Activated CD4-positive, alpha-beta T cell treated with anti-CD3 and anti-CD28 coated beads for 1 hour (primary cell): Measurements from ENCODE around the gene TRIM74.
"Not testable (repeated sequence)": the region's sequence is repeated elsewhere in the genome, so short reads cannot be mapped to it uniquely, and the experiment has no call there.

Experiments used
- DNase-seq: peaks from one replicate; pipeline ENCODE4 v3.0.0-alpha.2; 2020

The TRIM74 gene

DNA sequence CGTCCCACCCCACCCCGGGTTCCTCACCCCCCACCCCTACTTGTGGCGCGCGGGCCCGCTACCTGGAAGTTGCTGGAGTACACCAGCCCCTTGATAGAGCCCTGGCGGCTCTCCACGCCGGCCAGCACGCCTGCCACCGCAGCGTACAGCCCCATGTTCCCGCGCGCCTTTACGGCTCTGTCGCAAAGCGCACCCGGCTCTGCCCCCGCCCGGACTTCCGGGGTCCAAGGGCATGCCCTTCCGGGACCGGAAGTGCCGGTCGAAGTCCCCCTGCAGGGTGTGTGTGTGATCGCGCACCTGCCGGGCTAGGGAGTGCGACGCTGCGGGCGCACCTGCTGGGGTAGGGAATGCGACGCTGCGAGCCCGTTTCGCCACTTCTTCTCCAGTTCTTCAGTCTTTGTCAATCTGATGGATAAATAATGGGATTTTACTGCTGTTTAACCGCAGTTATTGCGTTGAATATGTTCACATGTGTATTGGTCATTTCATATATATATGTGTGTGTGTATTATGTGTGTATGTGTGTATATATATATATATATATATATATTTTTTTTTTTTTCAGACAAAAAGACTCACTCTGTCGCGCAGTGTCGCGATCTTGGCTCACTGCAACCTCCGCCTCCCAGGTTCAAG lies 14.6 kb downstream of the TRIM74 start:
- DNase-seq: not testable (repeated sequence)

DNA sequence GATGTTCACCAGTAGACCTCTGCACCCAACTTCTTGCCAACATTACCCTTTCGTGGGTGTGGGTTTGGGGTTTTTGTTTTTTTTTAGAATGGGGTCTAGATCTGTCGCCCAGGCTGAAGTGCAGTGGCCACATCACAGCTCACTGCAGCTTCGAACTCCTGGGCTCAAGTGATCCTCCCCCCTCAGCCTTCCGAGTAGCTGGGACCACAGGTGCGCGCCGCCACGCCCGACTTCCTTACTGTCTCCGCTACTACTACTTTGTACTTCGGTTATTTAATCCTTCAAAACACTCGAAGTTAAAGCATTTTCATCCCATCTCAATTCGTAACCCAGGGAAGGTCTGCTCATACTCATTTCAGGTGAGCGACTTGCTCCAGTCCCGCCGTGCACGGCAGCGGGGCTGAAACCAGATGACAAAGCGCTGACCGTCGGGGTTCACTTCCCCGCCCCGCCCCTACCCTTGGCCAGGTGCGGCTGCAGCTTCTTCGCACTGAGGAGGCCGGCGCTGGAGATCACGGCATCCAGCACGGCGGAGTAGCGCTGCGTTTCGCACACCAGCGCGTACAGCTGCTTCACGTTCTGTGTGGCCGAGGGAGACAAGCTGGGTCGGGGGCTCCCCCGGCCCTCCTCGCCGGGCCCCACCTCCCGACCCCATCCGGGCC lies 15.2 kb downstream of the TRIM74 start:
- DNase-seq: not testable (repeated sequence)

DNA sequence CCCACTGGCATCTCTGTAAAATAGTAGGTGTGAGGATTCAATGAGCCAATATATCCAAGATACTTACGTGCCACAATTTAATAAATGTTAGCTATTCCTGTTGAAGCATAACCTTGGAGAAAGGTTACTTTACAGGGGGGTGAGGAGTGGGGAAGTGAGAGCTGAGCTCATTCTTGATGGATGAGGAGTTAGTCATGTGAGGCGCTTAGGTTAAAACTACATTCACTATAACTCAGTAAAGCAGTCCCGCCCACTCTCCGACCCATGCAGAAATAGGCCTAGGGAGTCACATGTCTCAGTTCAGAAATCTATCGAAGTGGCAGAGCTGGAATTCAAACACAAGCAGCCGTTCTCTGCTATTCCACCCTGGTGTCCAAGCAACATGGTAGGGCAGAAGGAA lies 18.8 kb downstream of the TRIM74 start:
- not testable (repeated sequence) for DNase-seq

DNA sequence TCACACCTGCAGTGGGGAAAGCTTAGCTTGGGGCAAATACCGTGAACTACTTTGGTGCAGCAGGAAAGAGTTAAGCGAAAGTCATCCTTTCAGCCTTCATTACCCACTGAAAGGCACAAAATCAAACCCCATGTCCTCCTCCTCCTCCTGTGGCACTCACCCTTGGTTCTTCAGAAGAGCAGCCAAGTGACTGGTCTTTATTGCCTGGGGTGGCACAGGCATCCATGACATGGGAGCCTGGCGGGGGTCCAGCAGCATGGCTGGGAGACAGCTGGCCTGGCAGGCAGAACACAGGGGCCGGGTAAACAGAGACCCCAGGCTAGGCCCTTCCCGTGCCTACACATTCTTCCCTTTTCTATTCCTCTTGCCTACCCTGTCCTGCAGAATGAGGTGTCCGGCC lies 19.6 kb downstream of the TRIM74 start:
- not testable (repeated sequence) for DNase-seq

DNA sequence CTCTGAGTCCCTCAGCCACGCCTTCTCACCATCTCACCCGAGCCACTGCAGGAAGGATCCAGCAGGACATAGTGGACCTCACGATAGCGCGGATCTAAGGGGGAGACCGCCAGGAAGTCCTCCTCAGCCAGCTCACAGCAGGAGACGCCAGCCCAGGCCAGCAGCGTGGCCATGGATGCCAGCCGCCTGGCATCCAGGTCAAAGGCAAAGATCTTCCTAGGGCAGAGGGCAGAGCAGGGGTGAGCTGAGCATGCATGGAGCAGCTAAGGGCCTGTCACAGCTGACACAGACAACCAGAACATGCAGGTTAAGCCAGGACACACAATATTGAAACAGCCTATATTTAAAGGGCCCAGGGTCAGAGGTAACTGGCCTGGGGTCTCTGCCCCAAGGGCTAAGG lies 20.0 kb downstream of the TRIM74 start:
- not testable (repeated sequence) for DNase-seq

DNA sequence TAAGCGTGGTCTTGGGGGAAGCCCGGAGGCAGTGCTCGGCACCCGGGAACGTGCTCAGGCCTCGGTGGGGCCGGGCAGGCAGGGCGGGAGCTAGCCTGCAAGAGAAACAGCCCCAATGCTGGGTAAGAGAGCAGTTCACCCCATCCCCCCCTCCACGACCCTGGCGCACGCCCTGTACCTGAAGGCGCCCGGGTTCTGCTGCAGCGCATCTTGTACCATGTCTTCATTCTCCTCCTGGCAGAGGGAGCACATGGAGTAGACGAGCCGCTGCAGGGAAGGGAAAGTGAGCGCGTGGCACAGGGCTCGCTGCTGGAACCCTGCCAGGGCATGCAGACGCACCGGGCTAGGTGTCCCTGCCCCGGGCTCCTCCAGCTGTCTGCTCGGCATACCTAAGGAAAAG lies 20.6 kb downstream of the TRIM74 start:
- DNase-seq: not testable (repeated sequence)

DNA sequence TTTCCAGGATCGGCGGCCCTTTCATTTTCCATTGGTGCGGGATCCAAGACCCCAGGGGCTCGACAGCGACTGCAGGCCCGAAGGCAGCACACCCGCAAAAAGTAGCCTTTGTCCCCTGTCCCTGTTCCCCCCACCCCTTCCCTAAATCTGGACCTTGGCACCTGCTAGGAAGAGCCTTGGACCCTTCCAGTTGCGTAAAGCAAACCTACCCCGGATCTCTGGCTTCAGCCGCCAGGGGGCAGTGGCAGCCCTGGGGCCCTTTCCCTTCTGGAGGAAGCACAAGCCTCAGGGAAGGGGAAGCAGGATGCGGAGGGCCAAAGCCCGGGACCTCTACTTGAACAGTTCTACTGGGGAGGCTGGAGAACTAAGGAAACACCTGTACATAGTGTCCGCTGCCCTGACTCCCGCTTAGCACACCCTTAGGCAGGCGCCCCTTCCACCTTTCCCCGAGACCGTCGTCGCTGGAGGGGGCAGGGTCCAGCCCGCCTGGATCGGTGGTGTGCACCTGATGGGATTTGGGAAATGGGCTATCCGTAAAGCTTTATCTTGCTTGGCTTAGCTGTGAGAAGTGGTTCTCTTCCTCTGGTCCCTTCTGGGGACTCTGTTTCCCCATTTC lies 23.0 kb downstream of the TRIM74 start:
- not testable (repeated sequence) for DNase-seq

DNA sequence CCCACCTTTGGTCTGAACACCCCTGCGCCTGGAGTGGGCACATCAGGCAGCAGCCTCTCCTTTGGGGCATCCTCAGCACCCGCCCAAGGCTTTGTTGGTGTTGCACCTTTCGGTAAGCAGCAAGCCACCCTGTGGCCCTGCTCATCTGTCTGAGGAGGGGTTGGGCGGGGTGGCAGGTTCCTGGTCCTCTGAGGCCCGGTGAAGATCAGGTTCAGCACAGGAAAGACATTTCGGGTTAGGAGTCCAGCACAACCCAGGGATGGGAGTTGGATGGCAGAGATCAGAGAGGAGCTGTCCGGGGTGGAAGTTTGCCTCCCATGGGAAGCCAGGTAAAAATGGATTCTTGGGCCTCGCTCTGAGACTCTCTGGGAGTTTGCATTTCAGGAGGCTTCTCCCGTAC lies 23.7 kb downstream of the TRIM74 start:
- not testable (repeated sequence) for DNase-seq

DNA sequence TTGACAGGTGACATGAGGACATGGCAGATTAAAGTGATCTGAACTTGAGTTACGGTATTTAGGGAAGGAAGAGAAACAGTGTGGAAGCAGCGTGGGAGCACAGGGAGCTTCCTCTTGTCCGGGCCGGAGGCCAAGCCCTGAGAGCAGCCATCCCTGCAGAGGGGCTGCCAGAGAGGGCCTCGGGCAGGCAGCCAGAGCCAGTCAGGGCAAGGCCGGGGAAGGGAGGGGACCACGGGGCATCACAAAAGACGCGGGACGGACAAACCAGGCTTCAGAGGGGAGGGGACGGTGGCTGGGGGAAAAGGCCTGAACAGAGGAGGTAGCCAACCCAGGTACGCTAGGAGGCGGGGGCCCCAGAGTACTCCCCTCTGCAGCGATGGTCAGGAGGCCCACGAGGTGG lies 24.3 kb downstream of the TRIM74 start:
- DNase-seq: not testable (repeated sequence)

DNA sequence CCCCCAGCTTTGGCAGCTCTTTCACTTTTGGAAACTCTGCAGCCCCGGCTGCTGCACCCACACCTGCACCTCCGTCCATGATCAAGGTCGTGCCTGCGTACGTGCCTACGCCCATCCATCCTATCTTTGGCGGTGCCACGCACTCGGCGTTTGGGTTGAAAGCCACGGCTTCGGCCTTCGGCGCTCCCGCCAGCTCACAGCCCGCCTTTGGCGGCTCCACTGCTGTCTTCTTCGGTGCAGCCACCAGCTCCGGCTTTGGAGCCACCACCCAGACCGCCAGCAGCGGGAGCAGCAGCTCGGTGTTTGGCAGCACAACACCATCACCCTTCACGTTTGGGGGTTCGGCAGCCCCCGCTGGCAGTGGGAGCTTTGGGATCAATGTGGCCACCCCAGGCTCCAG lies 26.3 kb downstream of the TRIM74 start:
- DNase-seq: not testable (repeated sequence)

DNA sequence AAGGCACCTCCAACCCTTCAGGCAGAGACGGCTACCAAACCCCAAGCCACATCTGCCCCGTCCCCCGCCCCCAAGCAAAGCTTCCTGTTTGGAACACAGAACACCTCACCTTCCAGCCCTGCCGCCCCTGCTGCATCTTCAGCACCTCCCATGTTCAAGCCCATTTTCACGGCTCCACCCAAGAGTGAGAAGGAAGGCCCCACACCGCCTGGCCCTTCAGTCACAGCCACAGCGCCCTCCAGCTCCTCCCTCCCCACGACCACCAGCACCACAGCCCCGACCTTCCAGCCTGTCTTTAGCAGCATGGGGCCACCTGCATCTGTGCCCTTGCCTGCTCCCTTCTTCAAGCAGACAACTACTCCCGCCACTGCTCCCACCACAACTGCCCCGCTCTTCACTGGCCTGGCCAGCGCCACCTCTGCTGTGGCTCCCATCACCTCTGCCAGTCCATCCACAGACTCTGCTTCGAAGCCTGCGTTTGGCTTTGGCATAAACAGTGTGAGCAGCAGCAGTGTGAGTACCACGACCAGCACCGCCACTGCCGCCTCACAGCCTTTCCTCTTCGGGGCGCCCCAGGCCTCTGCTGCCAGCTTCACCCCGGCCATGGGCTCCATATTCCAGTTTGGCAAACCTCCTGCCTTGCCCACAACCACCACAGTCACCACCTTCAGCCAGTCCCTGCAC lies 27.1 kb downstream of the TRIM74 start:
- DNase-seq: not testable (repeated sequence)

DNA sequence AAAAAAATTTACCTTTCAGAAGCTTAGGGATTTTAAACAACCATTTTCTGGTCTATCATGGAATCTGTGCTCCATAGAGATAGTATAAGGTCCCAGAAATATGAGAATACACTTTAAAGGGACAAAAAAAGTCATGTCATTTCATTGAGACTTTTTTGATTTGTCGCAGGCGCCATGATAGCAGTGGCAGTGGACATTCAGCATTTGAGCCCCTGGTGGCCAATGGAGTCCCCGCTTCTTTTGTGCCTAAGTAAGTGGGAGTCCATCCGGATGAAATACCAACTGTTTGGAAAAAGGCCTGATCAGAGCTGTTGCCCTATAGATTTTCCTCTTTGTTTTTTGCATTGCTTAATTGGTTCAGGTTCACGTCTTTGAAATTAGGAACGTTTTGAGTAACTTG lies 41.0 kb downstream of the TRIM74 start:
- not testable (repeated sequence) for DNase-seq

DNA sequence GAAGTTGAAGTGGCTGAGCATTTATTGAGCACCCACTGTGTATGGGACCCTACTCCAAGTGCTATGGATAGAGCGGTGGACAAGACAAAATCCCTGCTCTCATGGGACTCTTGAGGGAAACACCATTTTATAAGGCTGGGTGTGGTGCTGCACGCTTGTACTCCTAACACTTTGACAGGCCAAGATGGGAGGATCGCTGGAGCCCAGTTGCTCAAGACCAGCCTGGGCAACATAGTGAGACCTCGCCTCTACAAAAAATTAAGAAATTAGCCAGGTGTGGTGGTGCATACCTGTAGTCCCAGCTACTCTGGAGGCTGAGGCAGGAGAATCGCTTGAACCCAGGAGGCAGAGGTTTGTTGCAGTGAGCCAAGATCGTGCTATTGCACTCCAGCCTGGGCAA lies 41.5 kb downstream of the TRIM74 start:
- DNase-seq: not testable (repeated sequence)

DNA sequence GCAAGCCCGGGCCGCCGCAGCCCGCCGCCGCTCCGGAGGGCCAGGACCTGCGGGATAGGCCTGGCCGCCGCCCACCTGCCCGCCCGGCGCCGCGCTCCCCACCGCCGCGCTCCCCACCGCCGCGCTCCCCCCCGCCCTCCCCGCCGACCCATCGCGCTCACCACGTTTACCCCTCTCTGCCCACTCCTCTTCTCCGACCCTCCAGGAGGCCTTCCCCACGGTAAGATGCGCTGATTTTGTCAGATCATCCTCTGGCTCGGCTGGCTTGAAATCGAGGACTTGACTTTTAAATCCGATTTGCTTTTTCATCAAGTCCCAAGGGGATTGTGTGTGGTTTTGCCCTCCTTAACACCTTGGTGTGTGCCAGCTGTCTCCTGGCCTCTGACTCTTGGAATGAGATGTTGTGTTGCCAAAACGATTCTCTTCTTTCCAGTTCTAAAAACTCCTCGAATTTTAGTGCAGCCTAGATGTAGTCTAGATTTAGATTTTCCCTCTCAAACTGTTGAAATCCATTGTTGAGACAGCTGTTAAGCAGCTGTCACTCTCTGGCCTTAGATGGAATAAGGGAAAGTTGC lies 43.6 kb downstream of the TRIM74 start:
- DNase-seq: no peak

DNA sequence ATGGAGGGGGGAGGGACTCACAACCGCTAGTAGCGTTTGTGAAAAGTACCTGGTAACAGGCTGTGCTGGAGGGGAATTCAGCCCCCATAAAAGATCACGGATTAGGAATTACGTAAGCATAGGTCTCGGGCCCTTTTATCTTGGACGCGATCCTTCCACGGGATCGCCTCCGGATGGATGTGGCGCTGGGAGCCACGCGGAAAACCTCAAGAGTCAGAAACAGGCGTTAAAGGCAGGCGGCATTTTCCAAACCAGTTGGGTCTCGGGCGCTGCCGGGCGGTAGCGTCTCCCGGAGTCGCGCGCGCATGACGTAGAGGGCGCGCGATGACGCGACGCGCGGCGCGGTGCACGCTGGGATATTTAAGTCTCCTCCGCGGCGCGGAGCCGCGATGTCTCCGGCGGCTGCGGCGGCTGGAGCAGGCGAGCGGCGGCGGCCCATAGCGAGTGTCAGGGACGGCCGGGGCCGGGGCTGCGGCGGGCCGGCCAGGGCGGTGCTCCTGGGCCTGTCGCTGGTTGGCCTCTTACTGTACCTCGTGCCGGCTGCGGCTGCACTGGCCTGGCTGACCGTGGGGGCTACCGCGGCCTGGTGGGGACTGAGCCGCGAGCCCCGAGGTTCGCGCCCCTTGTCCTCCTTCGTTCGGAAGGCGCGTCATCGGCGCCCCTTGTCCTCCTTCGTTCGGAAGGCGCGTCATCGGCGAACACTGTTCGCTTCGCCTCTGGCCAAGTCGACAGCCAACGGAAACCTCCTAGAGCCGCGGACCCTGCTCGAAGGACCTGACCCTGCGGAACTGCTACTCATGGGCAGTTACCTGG lies 44.3 kb downstream of the TRIM74 start, which contains the start of gene POM121:
Gene POM121 (plus strand): TSS at position 363 of the 813 bp plus-strand sequence. CDS start 27 bp downstream, at position 390.
- peak; percentile 78 for DNase-seq

DNA sequence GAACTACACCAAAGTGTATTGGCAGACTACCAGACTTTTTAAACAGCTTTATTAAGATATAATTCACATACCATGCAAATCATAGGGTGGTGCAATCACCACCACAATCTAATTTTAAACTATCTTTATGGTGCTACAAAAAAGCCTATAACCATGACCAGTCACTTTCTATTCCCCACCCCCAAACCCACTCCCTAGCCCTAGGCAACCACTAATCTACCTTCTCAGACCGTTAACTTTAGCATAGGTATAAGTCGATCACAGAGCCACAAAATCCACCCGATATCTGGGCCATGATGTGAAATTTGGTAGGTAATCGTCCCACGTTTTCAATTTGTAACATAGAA lies 44.9 kb downstream of the TRIM74 start:
- no peak for DNase-seq

DNA sequence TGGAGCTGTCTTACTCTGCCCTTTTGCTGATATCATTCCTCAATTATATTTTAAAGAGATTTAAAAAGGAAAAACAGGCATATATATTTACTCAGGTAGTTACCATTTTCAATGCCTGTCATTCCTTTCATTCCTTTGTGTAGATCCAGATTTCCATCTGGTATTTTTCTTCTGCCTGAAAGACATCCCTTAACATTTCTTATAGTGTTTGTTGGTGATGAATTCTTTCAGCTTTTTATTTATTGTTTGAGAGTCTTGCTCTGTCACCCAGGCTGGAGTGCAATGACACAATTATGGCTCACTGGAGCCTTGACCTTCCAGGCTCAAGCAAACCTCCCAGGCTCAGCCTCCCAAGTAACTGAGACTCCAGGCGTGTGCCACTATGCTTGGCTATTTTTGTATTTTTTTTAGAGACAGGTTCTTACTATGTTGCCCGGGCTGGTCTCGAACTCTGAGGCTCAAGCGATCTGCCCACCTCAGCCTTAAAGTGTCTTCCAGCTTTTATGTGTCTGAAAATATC lies 50.0 kb downstream of the TRIM74 start:
- no peak for DNase-seq

DNA sequence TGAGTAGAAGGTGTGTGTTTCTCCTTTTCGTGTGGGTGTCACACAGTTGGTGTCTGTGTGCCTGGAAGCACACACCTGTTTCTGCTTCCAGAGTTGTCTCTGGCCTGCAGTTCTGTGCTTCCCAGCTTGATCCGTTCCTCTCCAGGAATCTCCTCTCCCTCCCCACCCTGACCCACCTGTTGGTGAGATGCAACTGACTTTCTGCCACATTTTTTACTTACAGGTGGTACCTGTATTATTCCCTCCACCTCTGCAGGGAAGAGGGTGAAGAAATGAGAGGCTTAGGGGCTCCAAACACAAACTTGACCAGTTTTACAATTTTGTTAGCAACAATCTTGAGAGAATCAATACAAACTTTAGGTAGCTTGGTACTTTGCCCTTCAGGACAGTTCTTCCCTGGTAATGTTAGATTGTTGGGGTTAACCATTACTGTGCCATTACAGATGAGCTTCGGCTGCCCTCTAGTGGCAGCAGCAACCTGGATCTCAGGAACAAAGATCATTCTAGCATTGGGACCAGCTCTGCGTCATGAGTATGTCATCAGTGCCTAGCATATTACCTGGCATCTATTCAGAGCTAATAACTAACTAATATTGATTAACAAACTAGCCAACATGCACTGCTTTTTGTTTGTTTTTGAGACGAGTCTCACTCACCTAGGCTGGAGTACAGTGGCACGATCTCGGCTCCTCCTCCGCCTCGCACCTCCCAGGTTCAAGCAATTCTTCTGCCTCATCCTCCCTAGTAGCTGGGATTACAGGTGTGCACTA lies 54.3 kb downstream of the TRIM74 start:
- peak; percentile 38 for DNase-seq

DNA sequence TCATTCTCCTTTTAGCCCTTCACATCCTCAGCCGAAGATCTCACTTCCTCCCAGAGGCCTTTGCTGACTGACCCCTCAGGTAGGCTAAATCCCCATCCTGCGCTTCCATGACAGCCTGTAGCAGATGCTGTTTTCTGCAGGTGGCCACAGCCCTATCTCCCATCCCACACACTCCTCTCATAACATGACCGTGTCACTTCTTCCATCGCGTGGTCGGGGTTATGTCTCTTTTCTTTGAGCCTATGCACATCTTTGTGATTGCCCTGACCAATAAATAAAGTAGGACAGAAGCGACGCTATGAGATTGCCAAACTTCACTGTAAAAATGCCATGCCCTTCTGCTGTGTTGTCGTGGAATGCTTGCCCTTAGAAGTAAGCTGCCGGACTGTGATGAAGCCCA lies 55.5 kb downstream of the TRIM74 start:
- not testable (repeated sequence) for DNase-seq

DNA sequence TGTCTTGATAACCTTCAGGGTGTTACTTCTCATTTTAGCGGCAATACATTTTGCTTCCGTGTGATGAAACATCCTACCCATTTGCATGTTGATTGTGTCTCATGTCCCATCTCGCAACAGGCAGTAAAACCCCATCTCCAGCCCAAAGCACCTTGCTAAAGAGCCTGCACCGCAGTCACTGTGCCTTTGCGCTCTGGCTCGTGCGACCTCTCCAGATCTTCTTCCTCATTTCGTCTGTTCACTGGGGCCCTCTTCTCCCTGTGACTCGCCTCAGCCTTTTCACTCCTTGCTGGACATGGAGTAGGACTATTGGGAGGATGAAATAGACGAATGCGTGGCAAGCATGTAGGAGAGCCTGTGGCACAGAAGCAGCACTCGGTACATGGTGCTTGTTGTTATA lies 57.9 kb downstream of the TRIM74 start:
- DNase-seq: not testable (repeated sequence)
